Ishikawa (cell line): ENCODE measurements around the gene PDE4D.

Experiments used
- CEBPB ChIP-seq: IDR thresholded peaks from 2 replicates; pipeline ENCODE4 v1.6.1; 2012
- CREB1 ChIP-seq: IDR thresholded peaks from 2 replicates; pipeline ENCODE4 v1.6.1; 2012; ENCODE audit warnings: low read depth
- EGR1 ChIP-seq: IDR thresholded peaks from 2 replicates; pipeline ENCODE4 v1.6.1; 2012
- EP300 ChIP-seq: IDR thresholded peaks from 2 replicates; pipeline ENCODE4 v1.6.1; 2012; ENCODE audit warnings: borderline replicate concordance
- FOXM1 ChIP-seq: IDR thresholded peaks from 2 replicates; pipeline ENCODE4 v1.6.1; 2012; ENCODE audit warnings: low read depth, borderline replicate concordance
- RAD21 ChIP-seq: IDR thresholded peaks from 2 replicates; pipeline ENCODE4 v1.6.1; 2012; ENCODE audit warnings: low read depth
- TAF1 ChIP-seq: IDR thresholded peaks from 2 replicates; pipeline ENCODE4 v1.6.1; 2012; ENCODE audit warnings: low read depth, mild to moderate bottlenecking
- TCF12 ChIP-seq: IDR thresholded peaks from 2 replicates; pipeline ENCODE4 v1.6.1; 2012; ENCODE audit warnings: low read depth
- TEAD4 ChIP-seq: IDR thresholded peaks from 2 replicates; pipeline ENCODE4 v1.6.1; 2012
- USF1 ChIP-seq: IDR thresholded peaks from 2 replicates; pipeline ENCODE4 v1.6.1; 2012
- YY1 ChIP-seq: IDR thresholded peaks from 2 replicates; pipeline ENCODE4 v1.6.1; 2012; ENCODE audit warnings: low read depth
- ZBTB7A ChIP-seq: IDR thresholded peaks from 2 replicates; pipeline ENCODE4 v1.6.1; 2012; ENCODE audit warnings: low read depth
- TF ChIP-seq, protein P1 (sequence below): IDR thresholded peaks from 2 replicates; pipeline ENCODE4 v1.6.1; 2012; ENCODE audit warnings: low read depth, mild to moderate bottlenecking
- TF ChIP-seq, protein P2 (sequence below): IDR thresholded peaks from 2 replicates; pipeline ENCODE4 v1.6.1; 2012

DNA sequence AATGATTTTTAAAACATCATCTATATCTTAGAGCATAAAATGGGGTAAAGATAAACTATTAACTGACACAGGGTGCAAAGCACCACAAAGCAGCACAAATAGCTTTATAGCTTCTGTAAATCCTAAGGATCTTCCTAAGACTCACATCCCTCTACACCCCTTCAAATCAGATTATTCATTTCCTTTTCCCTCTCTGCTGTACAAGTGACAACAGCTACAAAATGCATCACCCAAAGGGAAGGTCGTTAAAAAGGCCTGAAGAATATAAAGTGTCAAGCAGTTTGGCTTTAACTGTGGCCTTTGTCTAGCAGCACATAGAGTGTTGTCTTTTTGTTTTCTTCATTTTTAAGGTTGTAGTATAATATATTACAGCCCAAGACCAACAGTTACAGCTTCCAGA, 422.1 kb downstream of the PDE4D start:
- no peak for TF ChIP-seq EP300
- TF ChIP-seq, protein P1, sequence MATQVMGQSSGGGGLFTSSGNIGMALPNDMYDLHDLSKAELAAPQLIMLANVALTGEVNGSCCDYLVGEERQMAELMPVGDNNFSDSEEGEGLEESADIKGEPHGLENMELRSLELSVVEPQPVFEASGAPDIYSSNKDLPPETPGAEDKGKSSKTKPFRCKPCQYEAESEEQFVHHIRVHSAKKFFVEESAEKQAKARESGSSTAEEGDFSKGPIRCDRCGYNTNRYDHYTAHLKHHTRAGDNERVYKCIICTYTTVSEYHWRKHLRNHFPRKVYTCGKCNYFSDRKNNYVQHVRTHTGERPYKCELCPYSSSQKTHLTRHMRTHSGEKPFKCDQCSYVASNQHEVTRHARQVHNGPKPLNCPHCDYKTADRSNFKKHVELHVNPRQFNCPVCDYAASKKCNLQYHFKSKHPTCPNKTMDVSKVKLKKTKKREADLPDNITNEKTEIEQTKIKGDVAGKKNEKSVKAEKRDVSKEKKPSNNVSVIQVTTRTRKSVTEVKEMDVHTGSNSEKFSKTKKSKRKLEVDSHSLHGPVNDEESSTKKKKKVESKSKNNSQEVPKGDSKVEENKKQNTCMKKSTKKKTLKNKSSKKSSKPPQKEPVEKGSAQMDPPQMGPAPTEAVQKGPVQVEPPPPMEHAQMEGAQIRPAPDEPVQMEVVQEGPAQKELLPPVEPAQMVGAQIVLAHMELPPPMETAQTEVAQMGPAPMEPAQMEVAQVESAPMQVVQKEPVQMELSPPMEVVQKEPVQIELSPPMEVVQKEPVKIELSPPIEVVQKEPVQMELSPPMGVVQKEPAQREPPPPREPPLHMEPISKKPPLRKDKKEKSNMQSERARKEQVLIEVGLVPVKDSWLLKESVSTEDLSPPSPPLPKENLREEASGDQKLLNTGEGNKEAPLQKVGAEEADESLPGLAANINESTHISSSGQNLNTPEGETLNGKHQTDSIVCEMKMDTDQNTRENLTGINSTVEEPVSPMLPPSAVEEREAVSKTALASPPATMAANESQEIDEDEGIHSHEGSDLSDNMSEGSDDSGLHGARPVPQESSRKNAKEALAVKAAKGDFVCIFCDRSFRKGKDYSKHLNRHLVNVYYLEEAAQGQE, result no peak
- TF ChIP-seq TAF1, result no peak
- TF ChIP-seq, protein P2, sequence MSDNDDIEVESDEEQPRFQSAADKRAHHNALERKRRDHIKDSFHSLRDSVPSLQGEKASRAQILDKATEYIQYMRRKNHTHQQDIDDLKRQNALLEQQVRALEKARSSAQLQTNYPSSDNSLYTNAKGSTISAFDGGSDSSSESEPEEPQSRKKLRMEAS, result no peak
- no peak for TF ChIP-seq CEBPB
- no peak for TF ChIP-seq RAD21
- no peak for TF ChIP-seq CREB1
- TF ChIP-seq YY1, result no peak
- no peak for TF ChIP-seq TCF12
- no peak for TF ChIP-seq TEAD4
- TF ChIP-seq USF1, result no peak
- TF ChIP-seq ZBTB7A, result no peak
- no peak for TF ChIP-seq EGR1
- TF ChIP-seq FOXM1, result no peak
